Measurements from ENCODE around the gene SAXO2. TPM values are rescaled to one million over a fixed set of nuclear protein-coding genes. Genes with fewer than 3 reads are reported as not detected.
"Not testable (repeated sequence)": the region's sequence is repeated elsewhere in the genome, so short reads cannot be mapped to it uniquely, and the experiment has no call there.

SAXO2 gene
- total RNA-seq, 4 donors from 2014 or later, result 0.30 to 1.5 (median 1.5) TPM; not detected in 1

- no peak for DNase-seq (ENCODE audit: low spot score in 2 of 2)
- no peak overlapping the region for H3K4me3 ChIP-seq (ENCODE audit: low read depth, poor library complexity, severe bottlenecking)
- 92 to 93% methylated on average over 5 of the region's 5 CpGs for WGBS, 2 donors
- intact Hi-C loops (cut with DNase I; ENCODE audit: low total_unique reads), result no loop called here
- no peak for TF ChIP-seq POLR2A (IDR thresholded peaks at IDR 0.05)
- no peak for TF ChIP-seq CTCF (IDR thresholded peaks at IDR 0.05)
Measured at GRCh38 chr15:82239685-82240391, 22.8 kb upstream of the SAXO2 start.

- WGBS, 2 donors, result 81 to 83% methylated on average over 1 of the region's 1 CpG
- DNase-seq (ENCODE audit: low spot score in 2 of 2); H3K4me3 ChIP-seq (ENCODE audit: low read depth, poor library complexity, severe bottlenecking); intact Hi-C loops (cut with DNase I; ENCODE audit: low total_unique reads): not testable (repeated sequence)
Measured at GRCh38 chr15:82241836-82242499, 20.6 kb upstream of the SAXO2 start.

- not testable (repeated sequence) for DNase-seq (ENCODE audit: low spot score in 2 of 2)
Measured at GRCh38 chr15:82243644-82244043, 19.0 kb upstream of the SAXO2 start.

GRCh38 chr15:82245956-82246355 lies 16.7 kb upstream of the SAXO2 start:
- DNase-seq (ENCODE audit: low spot score in 2 of 2); H3K4me3 ChIP-seq (ENCODE audit: low read depth, poor library complexity, severe bottlenecking); intact Hi-C loops (cut with DNase I; ENCODE audit: low total_unique reads): not testable (repeated sequence)
- 89 to 93% methylated on average over 5 of the region's 5 CpGs for WGBS, 2 donors

More at GRCh38 chr15:82243644-82244043, 19.0 kb upstream of the SAXO2 start:
- intact Hi-C loops (cut with DNase I; ENCODE audit: low total_unique reads); H3K4me3 ChIP-seq (ENCODE audit: low read depth, poor library complexity, severe bottlenecking): not testable (repeated sequence)
- 72 to 79% methylated on average over 4 of the region's 5 CpGs for WGBS, 2 donors

- WGBS, 2 donors, result 84 to 85% methylated on average over 3 of the region's 3 CpGs
- intact Hi-C loops (cut with DNase I; ENCODE audit: low total_unique reads), result not testable (repeated sequence)
Measured at GRCh38 chr15:82248261-82248660, 14.4 kb upstream of the SAXO2 start.

GRCh38 chr15:82261566-82262421 lies 824 bp upstream of the SAXO2 start:
- intact Hi-C loops (cut with DNase I; ENCODE audit: low total_unique reads), result not testable (repeated sequence)
- WGBS, 2 donors, result 2 to 3% methylated on average over 19 of the region's 19 CpGs
- peak in 1 of 2 donors; percentile 21 for DNase-seq (ENCODE audit: low spot score in 2 of 2)
- H3K4me3 ChIP-seq (ENCODE audit: low read depth, poor library complexity, severe bottlenecking), result peak overlapping the region; percentile 61

More at GRCh38 chr15:82248261-82248660, 14.4 kb upstream of the SAXO2 start:
- H3K4me3 ChIP-seq (ENCODE audit: low read depth, poor library complexity, severe bottlenecking); DNase-seq (ENCODE audit: low spot score in 2 of 2): not testable (repeated sequence)

DNA sequence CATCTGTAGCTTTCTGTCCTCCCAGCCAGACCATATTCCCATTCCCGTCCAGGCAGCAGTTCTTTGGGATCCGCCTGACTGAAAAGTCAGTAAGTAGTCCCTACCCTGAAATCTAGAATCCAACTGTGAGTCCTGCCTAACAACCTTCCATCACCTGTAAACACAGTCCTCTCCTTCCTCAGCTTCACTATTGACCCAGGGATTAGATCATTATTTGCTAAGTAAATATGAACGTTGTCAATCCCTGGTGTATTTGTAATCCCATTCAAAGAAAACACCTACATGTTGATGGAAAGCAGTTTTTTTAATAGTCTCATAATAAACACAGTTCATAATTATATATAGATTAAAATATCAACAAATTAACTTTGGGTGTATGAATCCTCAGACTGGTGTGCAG lies 732 bp downstream of the SAXO2 start:
- intact Hi-C loops (cut with DNase I; ENCODE audit: low total_unique reads), result no loop called here
- no peak for DNase-seq (ENCODE audit: low spot score in 2 of 2)
- 45 to 52% methylated on average over 3 of the region's 3 CpGs for WGBS, 2 donors
- TF ChIP-seq POLR2A (IDR thresholded peaks at IDR 0.05) (no peak), CTCF (IDR thresholded peaks at IDR 0.05) (no peak)
- peak overlapping the region; percentile 61 for H3K4me3 ChIP-seq (ENCODE audit: low read depth, poor library complexity, severe bottlenecking)

- DNase-seq (ENCODE audit: low spot score in 2 of 2); intact Hi-C loops (cut with DNase I; ENCODE audit: low total_unique reads): not testable (repeated sequence)
- WGBS, 2 donors, result 78 to 84% methylated on average over 2 of the region's 2 CpGs
Measured at GRCh38 chr15:82267137-82267536, 4.5 kb downstream of the SAXO2 start.

DNA sequence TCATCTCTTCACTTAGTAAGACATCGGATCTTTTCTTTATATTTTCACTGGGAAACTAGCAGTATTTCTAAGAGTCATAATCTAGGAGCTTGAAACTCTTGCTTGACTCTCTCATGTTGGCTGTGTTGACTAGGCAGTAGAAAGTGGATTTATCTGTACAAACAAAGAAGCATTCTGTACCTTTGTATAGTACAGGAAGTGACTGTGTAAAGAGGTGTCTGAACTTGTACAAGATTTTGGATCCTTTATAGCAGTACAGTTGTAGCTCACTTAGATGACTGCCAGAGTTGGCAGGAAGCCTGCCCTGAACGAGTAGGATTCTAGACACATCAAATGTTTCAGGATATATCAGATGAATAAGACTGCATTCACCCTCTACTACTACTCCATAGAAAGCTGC lies 5.8 kb downstream of the SAXO2 start:
- DNase-seq (ENCODE audit: low spot score in 2 of 2); intact Hi-C loops (cut with DNase I; ENCODE audit: low total_unique reads); H3K4me3 ChIP-seq (ENCODE audit: low read depth, poor library complexity, severe bottlenecking): not testable (repeated sequence)
- WGBS, 2 donors, result 20 to 30% methylated on average over 2 of the region's 2 CpGs

More at GRCh38 chr15:82267137-82267536, 4.5 kb downstream of the SAXO2 start:
- H3K4me3 ChIP-seq (ENCODE audit: low read depth, poor library complexity, severe bottlenecking), result not testable (repeated sequence)

All from lower leg skin (tissue), 4 donors.